HepG2 (cell line): ENCODE results near the gene IGLON5. TPM values are rescaled to one million over a fixed set of nuclear protein-coding genes. Genes with fewer than 3 reads are reported as not detected.

Source experiments
- ETV5 ChIP-seq: IDR thresholded peaks from 2 replicates; pipeline ENCODE4 v1.6.1; 2018; ENCODE audit warnings: missing biosample characterization, missing genetic modification reagents, inconsistent platforms, borderline replicate concordance
- HDAC2 ChIP-seq: sonication (generic); formaldehyde crosslinking; IDR thresholded peaks from 2 replicates; pipeline ENCODE4 v1.4.0; 2020; ENCODE audit warnings: missing genetic modification reagents
- MBNL3 ChIP-seq: fragments of 250-450 bp; sonication (Bioruptor Pico); conservative IDR thresholded peaks from 2 replicates; pipeline ENCODE4 v1.8.0; 2022; ENCODE audit warnings: mild to moderate bottlenecking, inconsistent platforms
- NFIB ChIP-seq: sonication (generic); formaldehyde crosslinking; IDR thresholded peaks from 2 replicates; pipeline ENCODE4 v1.9.0; 2021; ENCODE audit warnings: missing genetic modification reagents, mild to moderate bottlenecking, borderline replicate concordance
- NR2F2 ChIP-seq: IDR thresholded peaks from 2 replicates; pipeline ENCODE4 v1.6.1; 2012; ENCODE audit warnings: low read depth, inconsistent platforms, borderline replicate concordance
- TARDBP ChIP-seq: sonication (generic); formaldehyde crosslinking; IDR thresholded peaks from 2 replicates; pipeline ENCODE4 v1.8.0; 2022; ENCODE audit warnings: mild to moderate bottlenecking, missing genetic modification reagents
- TGIF2 ChIP-seq: IDR thresholded peaks from 2 replicates; pipeline ENCODE4 v1.6.1; 2016; ENCODE audit warnings: control low read depth, missing compliant biosample characterization
- ZNF138 ChIP-seq: sonication (generic); formaldehyde crosslinking; IDR thresholded peaks from 2 replicates; pipeline ENCODE4 v1.5.0; 2020; ENCODE audit warnings: mild to moderate bottlenecking, low read depth, missing genetic modification reagents
- ZNF441 ChIP-seq: sonication (generic); formaldehyde crosslinking; IDR thresholded peaks from 2 replicates; pipeline ENCODE4 v1.7.0; 2021; ENCODE audit warnings: missing genetic modification reagents, borderline replicate concordance
- polyA plus RNA-seq, 8 experiments: library from polyadenylated mRNA; depleted of rRNA in 3 of 8; stranded (reverse) in 7 of 8; unstranded in 1 of 8; fragments of >200 nt; fragmentation: Illumina TruSeq in 4 of 8; extraction: Trizol in 4 of 8; gene quantifications; 2 replicates each; pipeline versions ENCODE4 v1.2.1 to v1.2.3, GENCODE V29; 2011 to 2016; ENCODE audit warnings: low read depth in 4 of 8, missing spikeins in 1 of 8, mixed read lengths in 1 of 8; ENCODE audit not compliant: insufficient read depth in 1 of 8
- total RNA-seq, 5 experiments: library from RNA; depleted of rRNA; stranded (reverse); fragments of >200 nt; fragmentation: Illumina TruSeq; extraction: Trizol; gene quantifications; 2 replicates each; pipeline ENCODE4 v1.2.3, GENCODE V29; 2016; ENCODE audit warnings: low read depth in 1 of 5
- TF ChIP-seq, protein P1 (sequence below): sonication (generic); formaldehyde crosslinking; IDR thresholded peaks from 2 replicates; pipeline ENCODE4 v1.8.1; 2022; ENCODE audit warnings: mild to moderate bottlenecking, missing genetic modification reagents
- TF ChIP-seq, protein P2 (sequence below): IDR thresholded peaks from 2 replicates; pipeline ENCODE4 v1.6.1; 2012; ENCODE audit warnings: inconsistent platforms
- TF ChIP-seq, protein P3 (sequence below): IDR thresholded peaks from 2 replicates; pipeline ENCODE4 v1.6.1; 2016; ENCODE audit warnings: low read depth
- TF ChIP-seq, protein P4 (sequence below), 2 experiments: sonication (generic) in 1 of 2; formaldehyde crosslinking in 1 of 2; IDR thresholded peaks; 2 replicates each; pipeline versions ENCODE4 v1.4.0 to v1.6.1; 2016 to 2020; ENCODE audit warnings: borderline replicate concordance in 1 of 2, low read depth in 1 of 2, mild to moderate bottlenecking in 1 of 2, missing genetic modification reagents in 1 of 2
- TF ChIP-seq, protein P5 (sequence below): sonication (generic); formaldehyde crosslinking; IDR thresholded peaks from 2 replicates; pipeline ENCODE4 v1.4.0; 2020; ENCODE audit warnings: low read depth, mild to moderate bottlenecking, missing genetic modification reagents

The IGLON5 gene
- total and polyA plus RNA-seq, 2 of the 13 experiments (the other 11 are each of a cell fraction or from before 2014, with no cell fraction given) = 0.04 to 5.7 TPM

GRCh38 chr19:51354103-51354741, 42.8 kb downstream of the IGLON5 start (continued):
- TF ChIP-seq, protein P1, sequence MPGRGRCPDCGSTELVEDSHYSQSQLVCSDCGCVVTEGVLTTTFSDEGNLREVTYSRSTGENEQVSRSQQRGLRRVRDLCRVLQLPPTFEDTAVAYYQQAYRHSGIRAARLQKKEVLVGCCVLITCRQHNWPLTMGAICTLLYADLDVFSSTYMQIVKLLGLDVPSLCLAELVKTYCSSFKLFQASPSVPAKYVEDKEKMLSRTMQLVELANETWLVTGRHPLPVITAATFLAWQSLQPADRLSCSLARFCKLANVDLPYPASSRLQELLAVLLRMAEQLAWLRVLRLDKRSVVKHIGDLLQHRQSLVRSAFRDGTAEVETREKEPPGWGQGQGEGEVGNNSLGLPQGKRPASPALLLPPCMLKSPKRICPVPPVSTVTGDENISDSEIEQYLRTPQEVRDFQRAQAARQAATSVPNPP (CRISPR knock-in tag) = no peak
- TF ChIP-seq, protein P2, sequence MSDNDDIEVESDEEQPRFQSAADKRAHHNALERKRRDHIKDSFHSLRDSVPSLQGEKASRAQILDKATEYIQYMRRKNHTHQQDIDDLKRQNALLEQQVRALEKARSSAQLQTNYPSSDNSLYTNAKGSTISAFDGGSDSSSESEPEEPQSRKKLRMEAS = peak; percentile 26; the same call in 1 of the 2 replicates
- TF ChIP-seq HDAC2 (CRISPR knock-in tag) (no peak), ETV5 (CRISPR knock-in tag) (peak; percentile 49; the same call in 1 of the 2 replicates), NR2F2 (peak; percentile 30; the same call in 1 of the 2 replicates), ZNF138 (no peak), NFIB (CRISPR knock-in tag) (no peak), TARDBP (CRISPR knock-in tag) (0 out of 2 replicates have a peak, but pooled peaks have one; percentile 12), MBNL3 (CRISPR knock-in tag) (no peak), ZNF441 (CRISPR knock-in tag) (peak; percentile 69; the same call in 1 of the 2 replicates), TGIF2 (CRISPR knock-in tag) (peak; percentile 94; the same call in 1 of the 2 replicates)
- TF ChIP-seq, protein P3, sequence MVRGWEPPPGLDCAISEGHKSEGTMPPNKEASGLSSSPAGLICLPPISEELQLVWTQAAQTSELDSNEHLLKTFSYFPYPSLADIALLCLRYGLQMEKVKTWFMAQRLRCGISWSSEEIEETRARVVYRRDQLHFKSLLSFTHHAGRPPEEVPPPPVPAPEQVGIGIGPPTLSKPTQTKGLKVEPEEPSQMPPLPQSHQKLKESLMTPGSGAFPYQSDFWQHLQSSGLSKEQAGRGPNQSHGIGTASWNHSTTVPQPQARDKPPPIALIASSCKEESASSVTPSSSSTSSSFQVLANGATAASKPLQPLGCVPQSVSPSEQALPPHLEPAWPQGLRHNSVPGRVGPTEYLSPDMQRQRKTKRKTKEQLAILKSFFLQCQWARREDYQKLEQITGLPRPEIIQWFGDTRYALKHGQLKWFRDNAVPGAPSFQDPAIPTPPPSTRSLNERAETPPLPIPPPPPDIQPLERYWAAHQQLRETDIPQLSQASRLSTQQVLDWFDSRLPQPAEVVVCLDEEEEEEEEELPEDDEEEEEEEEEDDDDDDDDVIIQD (CRISPR knock-in tag) = no peak
- TF ChIP-seq, protein P4, sequence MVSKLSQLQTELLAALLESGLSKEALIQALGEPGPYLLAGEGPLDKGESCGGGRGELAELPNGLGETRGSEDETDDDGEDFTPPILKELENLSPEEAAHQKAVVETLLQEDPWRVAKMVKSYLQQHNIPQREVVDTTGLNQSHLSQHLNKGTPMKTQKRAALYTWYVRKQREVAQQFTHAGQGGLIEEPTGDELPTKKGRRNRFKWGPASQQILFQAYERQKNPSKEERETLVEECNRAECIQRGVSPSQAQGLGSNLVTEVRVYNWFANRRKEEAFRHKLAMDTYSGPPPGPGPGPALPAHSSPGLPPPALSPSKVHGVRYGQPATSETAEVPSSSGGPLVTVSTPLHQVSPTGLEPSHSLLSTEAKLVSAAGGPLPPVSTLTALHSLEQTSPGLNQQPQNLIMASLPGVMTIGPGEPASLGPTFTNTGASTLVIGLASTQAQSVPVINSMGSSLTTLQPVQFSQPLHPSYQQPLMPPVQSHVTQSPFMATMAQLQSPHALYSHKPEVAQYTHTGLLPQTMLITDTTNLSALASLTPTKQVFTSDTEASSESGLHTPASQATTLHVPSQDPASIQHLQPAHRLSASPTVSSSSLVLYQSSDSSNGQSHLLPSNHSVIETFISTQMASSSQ (IDR thresholded peaks at IDR 0.05; ENCODE audit: low read depth) = no peak
- TF ChIP-seq, protein P4 (CRISPR knock-in tag; IDR thresholded peaks at IDR 0.05; ENCODE audit: borderline replicate concordance) = no peak
- TF ChIP-seq, protein P5, sequence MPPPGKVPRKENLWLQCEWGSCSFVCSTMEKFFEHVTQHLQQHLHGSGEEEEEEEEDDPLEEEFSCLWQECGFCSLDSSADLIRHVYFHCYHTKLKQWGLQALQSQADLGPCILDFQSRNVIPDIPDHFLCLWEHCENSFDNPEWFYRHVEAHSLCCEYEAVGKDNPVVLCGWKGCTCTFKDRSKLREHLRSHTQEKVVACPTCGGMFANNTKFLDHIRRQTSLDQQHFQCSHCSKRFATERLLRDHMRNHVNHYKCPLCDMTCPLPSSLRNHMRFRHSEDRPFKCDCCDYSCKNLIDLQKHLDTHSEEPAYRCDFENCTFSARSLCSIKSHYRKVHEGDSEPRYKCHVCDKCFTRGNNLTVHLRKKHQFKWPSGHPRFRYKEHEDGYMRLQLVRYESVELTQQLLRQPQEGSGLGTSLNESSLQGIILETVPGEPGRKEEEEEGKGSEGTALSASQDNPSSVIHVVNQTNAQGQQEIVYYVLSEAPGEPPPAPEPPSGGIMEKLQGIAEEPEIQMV = peak; percentile 47; the same call in 1 of the 2 replicates
